CD4-positive, alpha-beta T cell treated with Interleukin-6 at 100 ng/mL for 8 hours (primary cell): Measurements from ENCODE around the gene MRPL10.

Experiments
- DNase-seq: peaks from one replicate; pipeline ENCODE4 v3.0.0-alpha.2; 2020; ENCODE audit warnings: mixed read lengths, low spot score

The MRPL10 gene

DNA sequence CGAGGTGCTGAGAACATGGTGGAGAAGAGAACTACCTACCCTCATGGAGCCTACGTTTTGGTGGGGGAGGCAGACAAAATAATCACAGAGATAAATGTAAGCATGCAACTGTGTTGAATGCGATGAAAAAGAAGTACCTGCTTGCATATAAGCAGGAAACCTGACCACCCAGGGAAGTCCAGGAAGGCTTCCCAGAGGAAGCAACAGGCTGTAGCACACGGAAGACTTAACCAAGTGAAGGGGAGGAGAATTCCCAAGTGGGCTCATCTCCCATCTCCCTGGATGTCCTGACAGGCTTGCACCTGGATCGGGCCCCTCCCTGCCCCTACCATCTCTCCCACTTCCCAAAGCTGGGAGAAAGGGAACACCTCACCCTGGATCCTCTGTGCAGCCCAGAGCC lies 7.7 kb upstream of the MRPL10 start:
- DNase-seq = no peak

DNA sequence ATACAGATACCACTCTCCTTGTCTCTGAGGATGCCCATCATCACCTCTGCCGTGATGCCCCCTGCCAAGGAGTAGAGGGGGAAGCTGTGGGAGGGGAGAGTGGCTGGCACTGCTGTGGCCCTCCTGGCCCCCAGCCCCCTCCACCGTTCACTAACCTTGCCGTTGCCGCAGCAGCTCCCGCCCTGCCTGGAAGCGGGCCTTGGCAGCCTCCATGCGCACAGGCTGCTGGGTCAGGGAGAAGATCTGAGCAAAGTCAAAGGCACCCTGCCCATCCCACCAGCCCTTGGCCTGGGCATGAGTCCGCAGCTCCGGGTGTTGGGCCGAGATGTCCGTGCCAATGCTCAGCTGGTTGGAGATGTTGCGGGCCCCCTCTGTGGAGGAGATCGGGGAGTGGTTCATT lies 7.3 kb upstream of the MRPL10 start:
- no peak for DNase-seq

GRCh38 chr17:47837401-47838039 lies 6.2 kb upstream of the MRPL10 start:
- DNase-seq = no peak

GRCh38 chr17:47836601-47837000 lies 5.3 kb upstream of the MRPL10 start:
- DNase-seq = no peak

DNA sequence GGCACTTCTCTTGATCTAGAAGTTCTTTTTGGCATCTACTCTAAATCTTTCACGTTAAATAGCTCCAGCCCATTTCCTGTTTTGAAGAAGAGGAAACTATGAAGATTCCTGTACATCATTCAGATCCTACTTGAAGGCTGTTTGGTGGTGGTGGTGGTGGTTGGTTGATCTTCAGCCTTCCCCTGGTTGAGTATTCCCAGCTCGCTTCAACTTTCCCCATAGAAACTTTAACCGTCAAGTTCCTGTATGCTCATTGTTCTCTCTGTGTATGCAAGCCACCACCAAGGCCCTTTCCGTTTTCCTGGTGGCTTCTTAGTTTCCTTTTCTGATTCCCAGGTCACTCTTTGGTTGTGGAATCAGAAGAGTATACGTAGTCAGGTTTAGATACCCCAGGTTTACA lies 3.4 kb upstream of the MRPL10 start:
- no peak for DNase-seq

DNA sequence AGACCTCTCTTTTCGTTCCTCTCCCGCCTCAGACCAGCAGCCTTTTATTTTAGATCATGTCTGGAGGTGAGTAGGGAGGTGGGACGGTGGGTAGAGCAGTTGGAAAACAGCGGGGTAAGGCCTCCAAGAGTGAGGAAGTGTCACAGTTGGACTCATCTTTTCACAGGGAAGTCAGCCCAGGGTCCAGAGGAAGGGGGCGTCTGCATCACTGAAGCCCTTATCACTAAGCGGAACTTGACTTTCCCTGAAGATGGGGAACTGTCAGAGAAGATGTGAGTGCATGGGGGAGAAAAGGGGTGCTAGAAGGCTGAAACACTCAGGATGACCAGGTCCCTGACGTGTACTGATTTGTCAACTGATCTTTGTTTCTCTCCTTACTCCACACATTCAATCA lies 590 bp upstream of the MRPL10 start:
- no peak for DNase-seq

DNA sequence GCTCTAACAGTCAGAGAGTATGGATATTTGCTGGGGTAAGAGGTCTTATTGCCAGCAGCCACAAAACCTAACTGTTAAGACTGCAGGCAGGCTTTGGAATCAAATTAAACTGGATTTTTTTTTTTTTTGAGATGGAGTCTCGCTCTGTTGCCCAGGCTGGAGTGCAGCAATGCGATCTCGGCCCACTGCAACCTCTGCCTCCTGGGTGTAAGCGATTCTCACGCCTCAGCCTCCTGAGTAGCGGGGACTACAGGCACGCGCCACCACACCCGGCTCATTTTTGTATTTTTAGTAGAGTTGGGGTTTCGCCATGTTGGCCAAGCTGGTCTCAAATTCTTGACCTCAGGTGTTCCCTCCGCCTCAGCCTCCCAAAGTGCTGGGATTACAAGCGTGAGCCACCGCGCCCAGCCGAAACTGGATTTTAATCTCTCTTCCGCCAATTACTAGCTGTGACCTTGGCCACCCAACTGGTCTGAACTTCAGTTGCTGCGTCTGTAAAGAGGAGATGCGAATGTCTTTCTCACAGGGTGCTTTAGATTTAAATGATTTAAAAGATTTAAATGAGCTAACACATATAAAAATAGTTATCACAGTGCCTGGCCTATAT lies 842 bp downstream of the MRPL10 start:
- no peak for DNase-seq

- DNase-seq = peak; percentile 61
These were observed 1.5 kb downstream of the MRPL10 start for GRCh38 chr17:47829870-47830269.

DNA sequence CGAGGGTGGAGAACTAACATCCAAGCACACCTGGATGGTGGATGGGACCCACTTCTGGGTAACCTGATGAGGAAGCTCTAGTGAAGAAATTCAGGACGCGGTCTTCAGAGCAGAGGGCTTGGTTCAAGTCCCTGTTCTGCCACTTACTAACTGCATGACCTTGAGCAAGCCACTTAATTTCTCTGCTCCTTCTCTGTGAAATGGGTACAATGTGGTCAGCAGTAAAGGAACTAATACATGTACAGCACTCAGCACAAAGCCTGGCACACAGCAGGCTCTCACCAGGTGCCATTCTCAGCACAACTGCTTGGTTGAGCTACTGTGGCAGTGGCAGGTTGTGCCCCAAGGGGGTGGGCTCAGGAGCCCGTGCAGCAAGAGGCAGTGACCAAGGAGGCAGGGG lies 7.8 kb downstream of the MRPL10 start:
- no peak for DNase-seq

- DNase-seq = no peak
These were observed 8.6 kb downstream of the MRPL10 start for GRCh38 chr17:47822785-47823184.

GRCh38 chr17:47821424-47822391 lies 9.6 kb downstream of the MRPL10 start, which contains the start of gene OSBPL7:
Gene OSBPL7, minus strand, starts transcription at chr17:47821794. Its CDS starts 1,516 bp downstream, at chr17:47820278.
- peak; percentile 87 for DNase-seq

DNA sequence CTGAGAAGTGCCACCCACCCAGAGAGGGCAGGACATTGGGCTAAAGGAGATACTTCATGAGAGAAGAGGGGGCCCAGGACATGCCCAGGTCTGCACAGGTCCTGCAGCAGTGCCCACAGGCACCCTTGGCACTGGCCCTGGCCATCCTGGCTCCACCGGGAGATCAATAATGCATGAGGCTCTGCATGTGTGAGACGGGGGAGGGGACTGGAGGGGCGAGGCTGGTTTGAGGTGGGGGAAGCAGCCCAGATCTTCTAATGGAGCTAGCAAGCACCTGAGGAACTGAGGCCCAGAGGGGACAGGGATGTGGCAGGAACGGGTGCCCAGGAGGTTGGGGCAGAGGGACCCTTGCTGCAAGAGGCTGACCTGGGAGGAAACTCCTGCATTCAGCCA lies 10.3 kb downstream of the MRPL10 start:
- no peak for DNase-seq

- no peak for DNase-seq
These were observed 11.1 kb downstream of the MRPL10 start for GRCh38 chr17:47820033-47820789.

DNA sequence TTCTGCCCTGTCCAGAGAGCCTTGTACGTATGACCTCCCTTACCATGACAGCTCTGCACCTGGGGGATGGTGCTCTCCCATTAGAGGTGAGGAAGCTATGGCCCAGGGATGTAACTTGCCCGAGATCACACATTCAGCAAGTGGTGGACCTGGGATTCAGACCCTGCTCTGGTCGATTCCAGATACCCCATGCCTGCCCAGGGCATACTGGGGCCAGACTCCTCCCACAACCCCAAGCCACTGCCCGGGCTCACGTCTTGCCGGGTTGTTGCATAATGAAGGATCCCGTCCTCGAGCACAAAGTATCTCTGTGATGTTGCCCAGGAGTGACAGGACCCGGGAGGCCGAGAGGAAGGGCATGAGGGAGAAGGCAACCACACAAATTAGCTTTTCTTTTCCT lies 11.9 kb downstream of the MRPL10 start:
- no peak for DNase-seq

- DNase-seq = no peak
These were observed 13.2 kb downstream of the MRPL10 start for GRCh38 chr17:47818002-47818695.

DNA sequence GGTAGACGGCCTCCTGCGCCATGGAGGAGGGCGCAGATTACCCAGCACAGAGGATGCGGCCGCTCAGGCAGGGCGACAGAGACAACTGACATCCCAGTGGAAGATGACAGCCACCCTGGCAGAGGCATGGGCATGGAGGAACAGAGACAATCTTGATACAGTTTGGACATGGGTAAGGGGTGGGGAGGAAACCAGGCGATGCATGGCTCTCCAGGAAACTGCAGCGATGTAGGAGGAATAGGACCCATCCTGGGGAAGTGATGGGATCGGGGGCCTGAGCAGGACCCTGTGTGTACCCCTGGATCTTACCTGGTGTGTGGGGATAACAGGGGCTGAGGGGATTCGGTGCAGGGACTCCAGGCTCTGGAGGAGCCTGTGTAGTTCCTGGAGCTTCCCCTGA lies 14.4 kb downstream of the MRPL10 start:
- DNase-seq = no peak

DNA sequence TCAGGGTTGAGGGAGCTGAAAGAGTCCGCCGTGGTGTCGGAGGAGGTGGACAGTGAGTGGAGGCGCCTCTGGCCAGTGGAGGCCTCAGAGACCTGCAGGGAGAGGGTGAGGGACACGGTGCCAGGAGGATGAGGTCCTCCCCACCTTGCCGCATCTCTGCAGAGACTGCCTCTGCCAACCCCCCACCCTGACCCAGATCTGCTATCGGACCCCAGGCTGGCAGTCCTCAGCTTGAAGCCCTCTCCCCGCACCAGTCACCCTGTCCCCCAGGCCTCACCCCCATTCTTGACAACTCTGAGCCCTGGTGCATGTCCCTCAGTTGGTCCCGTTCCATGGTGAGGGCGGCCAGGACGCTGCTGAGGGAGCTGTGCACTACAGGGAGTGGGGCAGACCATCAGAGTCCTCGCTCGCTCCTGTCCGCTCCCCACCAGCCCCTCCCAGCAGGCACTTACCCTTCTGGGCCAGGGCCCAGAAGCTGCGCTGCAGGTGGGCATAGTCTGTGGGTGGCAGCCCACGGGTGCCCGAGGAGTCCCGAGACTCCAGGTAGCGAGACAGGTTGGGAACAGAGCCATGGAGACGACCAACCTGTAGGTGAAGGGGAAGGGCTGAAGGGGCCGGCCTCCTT lies 15.1 kb downstream of the MRPL10 start:
- no peak for DNase-seq

- no peak for DNase-seq
These were observed 16.0 kb downstream of the MRPL10 start for GRCh38 chr17:47815106-47815918.

DNA sequence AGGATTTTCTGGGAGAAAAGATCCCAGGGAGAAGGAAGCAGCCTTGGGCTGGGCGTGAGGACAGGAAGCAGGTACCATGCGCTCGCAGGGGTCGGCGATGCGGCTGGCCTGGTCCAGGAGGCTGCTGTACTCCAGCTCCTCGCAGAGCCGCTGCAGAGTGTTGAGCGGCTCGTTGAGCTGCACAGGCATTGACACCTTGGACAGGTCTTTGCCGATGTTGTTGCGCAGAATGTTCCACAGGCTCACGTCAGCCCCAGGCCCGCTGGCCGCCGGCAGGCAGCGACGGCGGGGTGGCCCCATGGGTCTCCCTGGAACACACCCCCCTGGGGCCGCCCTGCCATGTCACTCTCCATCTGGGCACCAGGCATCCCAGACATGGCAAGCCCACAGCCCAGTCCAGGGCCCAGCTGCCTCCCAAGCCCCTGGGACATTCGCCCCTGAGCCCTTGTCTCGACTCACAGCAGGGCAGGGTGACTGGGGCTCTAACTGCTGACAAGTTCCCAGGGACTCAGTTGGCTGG lies 17.8 kb downstream of the MRPL10 start:
- no peak for DNase-seq

- DNase-seq = no peak
These were observed 18.3 kb downstream of the MRPL10 start for GRCh38 chr17:47813077-47813476.
